Lower lobe of right lung (tissue), 2 donors: Measurements from ENCODE around the gene GALNT17. TPM values are rescaled to one million over a fixed set of nuclear protein-coding genes. Genes with fewer than 3 reads are reported as not detected.

Experiments used
- ATAC-seq, 2 donors: fragments of 200-7000 bp; cut with Tn5 transposase; one replicate each; pipeline ENCODE4 v1.9.1; 2020 to 2022; ENCODE audit warnings: mild to moderate bottlenecking in 2 of 2, moderate library complexity in 2 of 2
- DNase-seq: peaks from one replicate; pipeline ENCODE4 v3.0.0-alpha.2; 2020
- H3K27ac ChIP-seq: fragments of 200-600 bp; one replicate; pipeline ENCODE4 v1.8.0; 2022
- H3K27me3 ChIP-seq: fragments of 200-600 bp; one replicate; pipeline ENCODE4 v1.8.0; 2022; ENCODE audit warnings: low read depth
- H3K36me3 ChIP-seq: fragments of 200-600 bp; one replicate; pipeline ENCODE4 v1.8.0; 2022; ENCODE audit warnings: mild to moderate bottlenecking
- H3K4me1 ChIP-seq: fragments of 200-600 bp; one replicate; pipeline ENCODE4 v1.8.0; 2022
- H3K4me3 ChIP-seq: fragments of 200-600 bp; one replicate; pipeline ENCODE4 v1.8.0; 2022; ENCODE audit warnings: mild to moderate bottlenecking
- H3K9me3 ChIP-seq: fragments of 200-600 bp; one replicate; pipeline ENCODE4 v1.8.0; 2022
- intact Hi-C: fragments of 100-400 bp; cut with DNase I; formaldehyde crosslinking; loops from one replicate; pipeline ENCODE4 v1.11.0; 2022
- total RNA-seq: library from RNA; stranded (reverse); fragmentation: NEBNext Ultra II Directional; extraction: Animal tissue kit (Norgen Biotek cat#: 25700); gene quantifications from one replicate; pipeline ENCODE4 v1.2.1, GENCODE V29; 2021
- TF ChIP-seq, protein P1 (sequence below): fragments of 200-600 bp; IDR thresholded peaks from one replicate; pipeline ENCODE4 v1.8.0; 2022; ENCODE audit warnings: antibody characterized with exemption, mild to moderate bottlenecking
- donor health status: DM: no; HTN: yes; CAD: no; lungs with severe emphysema.

The GALNT17 gene
- total RNA-seq, 1 donor from 2014 or later: 6.6 TPM

DNA sequence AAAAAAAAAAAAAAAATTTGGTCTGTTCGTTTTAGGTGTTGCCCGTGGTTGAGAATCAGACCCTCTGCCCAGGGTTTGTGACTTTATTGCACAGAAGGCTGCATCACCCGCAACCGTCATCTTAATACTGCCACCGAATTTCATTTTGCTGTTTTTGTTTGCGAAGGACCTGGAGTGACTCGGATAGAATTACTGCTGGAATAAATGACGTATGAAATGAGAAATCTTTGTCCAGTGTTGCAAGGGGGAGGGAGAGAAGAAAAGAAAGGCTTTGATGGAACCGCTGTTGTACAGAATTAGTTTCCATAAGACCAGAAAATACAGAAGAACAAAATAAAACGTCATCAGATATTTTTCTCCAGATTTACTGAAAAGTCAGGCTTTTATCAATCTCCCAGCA lies 103.3 kb downstream of the GALNT17 start:
- no peak for ATAC-seq
- H3K27ac ChIP-seq: no peak overlapping the region
- no peaks in the 10 kb centered on the region for H3K4me1 ChIP-seq
- H3K4me3 ChIP-seq: no peak overlapping the region
- no peak for DNase-seq
- no peaks in the 10 kb centered on the region for H3K9me3 ChIP-seq
- H3K36me3 ChIP-seq: no peaks in the 10 kb centered on the region
- no peaks in the 10 kb centered on the region for H3K27me3 ChIP-seq
- intact Hi-C loops: no loop called here
- TF ChIP-seq, protein P1, sequence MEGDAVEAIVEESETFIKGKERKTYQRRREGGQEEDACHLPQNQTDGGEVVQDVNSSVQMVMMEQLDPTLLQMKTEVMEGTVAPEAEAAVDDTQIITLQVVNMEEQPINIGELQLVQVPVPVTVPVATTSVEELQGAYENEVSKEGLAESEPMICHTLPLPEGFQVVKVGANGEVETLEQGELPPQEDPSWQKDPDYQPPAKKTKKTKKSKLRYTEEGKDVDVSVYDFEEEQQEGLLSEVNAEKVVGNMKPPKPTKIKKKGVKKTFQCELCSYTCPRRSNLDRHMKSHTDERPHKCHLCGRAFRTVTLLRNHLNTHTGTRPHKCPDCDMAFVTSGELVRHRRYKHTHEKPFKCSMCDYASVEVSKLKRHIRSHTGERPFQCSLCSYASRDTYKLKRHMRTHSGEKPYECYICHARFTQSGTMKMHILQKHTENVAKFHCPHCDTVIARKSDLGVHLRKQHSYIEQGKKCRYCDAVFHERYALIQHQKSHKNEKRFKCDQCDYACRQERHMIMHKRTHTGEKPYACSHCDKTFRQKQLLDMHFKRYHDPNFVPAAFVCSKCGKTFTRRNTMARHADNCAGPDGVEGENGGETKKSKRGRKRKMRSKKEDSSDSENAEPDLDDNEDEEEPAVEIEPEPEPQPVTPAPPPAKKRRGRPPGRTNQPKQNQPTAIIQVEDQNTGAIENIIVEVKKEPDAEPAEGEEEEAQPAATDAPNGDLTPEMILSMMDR: no peak

DNA sequence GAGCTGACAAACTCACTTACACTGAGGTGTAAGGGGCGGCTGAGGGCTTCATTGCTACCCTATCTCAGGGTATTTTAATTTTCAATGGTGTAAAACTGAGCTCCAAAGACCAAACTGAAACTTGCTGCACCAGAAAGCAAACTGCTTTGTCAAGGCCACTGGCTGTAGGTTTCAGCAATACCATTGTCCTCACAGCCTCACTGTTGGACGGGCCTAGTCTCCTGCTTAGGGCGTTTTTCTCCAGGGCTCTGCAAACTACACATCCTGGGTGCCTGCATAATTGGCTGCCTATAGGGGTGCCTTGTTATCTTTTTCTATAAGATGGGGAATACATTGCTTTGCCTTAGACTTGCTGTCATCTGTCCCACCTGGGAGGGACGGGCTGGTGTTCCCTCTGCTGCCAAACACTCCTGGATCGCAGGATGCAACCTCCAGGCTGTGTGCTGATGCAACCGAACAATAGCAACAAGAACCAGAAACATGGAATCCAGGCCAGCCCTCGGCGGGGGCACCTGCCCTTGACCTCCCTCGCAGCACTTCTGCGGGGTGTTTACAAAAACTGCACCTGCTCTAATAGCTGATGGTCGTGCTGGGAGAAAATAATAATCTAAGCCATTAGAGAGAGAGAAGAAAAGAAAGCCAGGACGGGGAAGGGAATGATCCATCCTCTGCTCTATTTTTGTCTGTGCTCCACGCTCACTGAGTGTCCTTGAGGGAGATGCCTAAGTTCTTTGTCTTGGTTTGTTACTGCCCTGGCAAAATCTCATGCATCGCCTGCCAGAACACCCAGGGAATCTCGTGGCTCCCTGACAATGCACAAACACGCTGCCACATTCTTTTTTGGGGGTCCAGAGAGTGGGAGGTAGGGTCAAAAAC lies 104.5 kb downstream of the GALNT17 start:
- no peak overlapping the region for H3K27ac ChIP-seq
- H3K9me3 ChIP-seq: no peaks in the 10 kb centered on the region
- H3K27me3 ChIP-seq: no peaks in the 10 kb centered on the region
- no peaks in the 10 kb centered on the region for H3K36me3 ChIP-seq
- intact Hi-C loops: no loop called here
- H3K4me1 ChIP-seq: no peaks in the 10 kb centered on the region
- no peak for ATAC-seq
- no peak for DNase-seq
- TF ChIP-seq, protein P1: no peak
- H3K4me3 ChIP-seq: no peak overlapping the region

DNA sequence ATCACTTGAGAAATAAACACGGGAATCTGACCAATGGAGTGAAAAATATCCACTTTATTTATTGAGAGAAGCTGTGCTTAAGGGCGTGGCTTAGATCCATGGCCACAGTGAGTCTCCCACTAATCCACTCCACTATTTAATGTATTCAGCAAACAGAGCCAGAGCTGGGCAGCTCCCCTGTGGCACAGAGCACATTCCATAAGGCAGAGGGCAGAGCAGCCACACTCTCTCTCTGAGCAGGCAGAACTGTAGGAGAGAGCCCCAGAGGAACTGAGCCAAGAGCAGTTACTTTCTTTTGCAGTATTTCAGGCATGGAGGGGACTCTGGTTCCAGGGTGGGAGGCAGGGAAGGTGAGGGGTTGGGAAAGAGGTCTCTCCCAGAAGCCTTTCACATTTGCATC lies 106.0 kb downstream of the GALNT17 start:
- DNase-seq: no peak
- Histone ChIP-seq H3K36me3 (no peaks in the 10 kb centered on the region), H3K27me3 (no peaks in the 10 kb centered on the region), H3K4me3 (no peak overlapping the region), H3K9me3 (no peaks in the 10 kb centered on the region), H3K4me1 (no peaks in the 10 kb centered on the region), H3K27ac (no peak overlapping the region)
- ATAC-seq: no peak
- TF ChIP-seq, protein P1: no peak
- intact Hi-C loops: no loop called here

DNA sequence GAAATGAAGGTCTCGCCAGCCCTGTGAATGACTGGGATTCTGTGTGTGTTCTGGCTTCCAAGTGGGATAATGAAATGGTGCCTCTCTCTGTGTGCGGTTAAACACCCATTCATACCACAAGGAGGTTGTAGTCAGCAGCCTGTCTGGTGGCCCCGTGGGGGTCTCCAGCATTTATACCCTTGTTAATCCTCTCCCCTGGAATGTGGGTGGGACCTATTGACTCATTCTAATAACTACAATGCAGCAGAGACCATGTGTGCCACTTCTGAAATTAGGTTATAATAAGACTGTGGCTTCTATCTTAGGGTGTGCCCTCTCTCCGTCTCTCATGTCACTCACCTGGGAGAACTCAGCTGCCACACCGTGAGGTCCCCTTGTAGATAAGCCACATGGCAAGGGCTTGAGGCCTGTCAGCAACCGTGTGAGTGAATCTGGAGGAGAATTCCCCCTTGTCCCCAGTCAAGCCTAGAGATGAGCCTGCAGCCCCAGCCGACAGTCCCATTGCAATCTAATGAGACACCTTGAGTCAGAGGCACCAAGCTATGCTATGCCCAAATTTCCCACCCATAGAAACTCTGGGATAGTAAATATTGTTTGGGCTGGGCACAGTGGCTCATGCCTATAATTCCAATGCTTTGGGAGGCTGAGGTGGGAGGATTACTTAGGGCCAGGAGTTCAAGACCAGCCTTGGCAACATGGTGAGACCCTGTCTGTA lies 106.8 kb downstream of the GALNT17 start:
- DNase-seq (no peak), ATAC-seq (no peak)
- TF ChIP-seq, protein P1: no peak
- intact Hi-C loops: no loop called here
- Histone ChIP-seq H3K27me3 (no peaks in the 10 kb centered on the region), H3K36me3 (no peaks in the 10 kb centered on the region), H3K4me1 (no peaks in the 10 kb centered on the region), H3K27ac (peak overlapping the region; percentile 31), H3K4me3 (no peak overlapping the region), H3K9me3 (no peaks in the 10 kb centered on the region)

DNA sequence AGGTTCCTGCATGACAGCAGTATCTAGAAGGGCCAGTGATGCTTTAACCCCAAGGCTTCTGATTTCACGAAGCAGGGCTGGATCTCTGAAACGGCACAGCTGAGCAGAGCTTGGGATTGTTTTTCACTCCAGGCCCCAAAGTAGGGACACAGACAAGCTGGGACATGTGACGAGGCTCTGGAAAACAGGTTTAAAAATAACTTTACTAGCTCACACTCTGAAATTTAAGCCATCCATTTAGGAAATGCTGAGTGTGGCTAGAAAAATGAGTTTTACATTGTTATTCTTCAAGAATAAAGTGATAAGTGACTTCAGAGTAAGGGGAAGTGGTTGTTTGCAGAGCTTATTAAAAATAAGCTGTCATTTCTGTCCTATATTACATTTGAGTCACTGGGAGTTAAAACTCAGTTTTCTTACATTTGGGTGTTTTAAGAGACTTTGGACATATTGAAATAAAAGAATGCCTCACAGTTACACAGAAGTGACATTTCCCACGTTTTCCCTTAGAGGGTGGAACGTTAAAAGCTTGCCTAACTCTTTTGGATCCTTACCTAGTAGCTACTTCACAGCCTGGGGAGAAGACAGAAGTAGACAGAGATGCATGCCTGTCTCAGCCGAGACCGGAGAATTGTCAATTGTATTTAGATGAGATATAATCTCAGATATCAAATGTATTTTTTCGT lies 107.8 kb downstream of the GALNT17 start:
- no peaks in the 10 kb centered on the region for H3K9me3 ChIP-seq
- H3K4me3 ChIP-seq: no peak overlapping the region
- no peaks in the 10 kb centered on the region for H3K36me3 ChIP-seq
- intact Hi-C loops: no loop called here
- ATAC-seq (peak; percentile 32 to 56), DNase-seq (no peak)
- H3K4me1 ChIP-seq: no peaks in the 10 kb centered on the region
- TF ChIP-seq, protein P1: no peak
- H3K27me3 ChIP-seq: no peaks in the 10 kb centered on the region
- H3K27ac ChIP-seq: peak overlapping the region; percentile 31
